HG03575 (cell line): ENCODE measurements around the gene C1QL4.
A peak's percentile ranks its signal among the peaks of the same experiment; 100 is the strongest.
"Not testable (repeated sequence)": the region's sequence is repeated elsewhere in the genome, so short reads cannot be mapped to it uniquely, and the experiment has no call there.

Experiments used
- ATAC-seq: cut with Tn5 transposase; IDR thresholded peaks from one replicate; pipeline ENCODE4 v1.9.1; 2021; ENCODE audit not compliant: unreplicated experiment, insufficient number of reproducible peaks, low FRiP score; ENCODE audit errors: extremely low read depth

Gene C1QL4

GRCh38 chr12:49335118-49335954 lies 1.7 kb downstream of the C1QL4 start:
- ATAC-seq: no peak

- ATAC-seq: no peak
Observed at GRCh38 chr12:49334681-49335080, 2.3 kb downstream of the C1QL4 start.

- no peak for ATAC-seq
Observed at GRCh38 chr12:49334226-49334625, 2.8 kb downstream of the C1QL4 start.

GRCh38 chr12:49333778-49334177 lies 3.2 kb downstream of the C1QL4 start:
- not testable (repeated sequence) for ATAC-seq

- ATAC-seq: no peak
Observed at GRCh38 chr12:49332891-49333371, 4.1 kb downstream of the C1QL4 start.

- no peak for ATAC-seq
Observed at GRCh38 chr12:49332441-49332861, 4.5 kb downstream of the C1QL4 start.

- no peak for ATAC-seq
Observed at GRCh38 chr12:49331380-49332222, 5.4 kb downstream of the C1QL4 start.

- ATAC-seq: no peak
Observed at GRCh38 chr12:49330631-49331379, 6.2 kb downstream of the C1QL4 start.

- ATAC-seq: no peak
Observed at GRCh38 chr12:49330032-49330619, 6.9 kb downstream of the C1QL4 start.

GRCh38 chr12:49328816-49329215 lies 8.2 kb downstream of the C1QL4 start:
- ATAC-seq: no peak

GRCh38 chr12:49327887-49328286 lies 9.1 kb downstream of the C1QL4 start:
- ATAC-seq: no peak

GRCh38 chr12:49327368-49327767 lies 9.6 kb downstream of the C1QL4 start:
- no peak for ATAC-seq

- no peak for ATAC-seq
Observed at GRCh38 chr12:49325606-49326005, 11.4 kb downstream of the C1QL4 start.

- no peak for ATAC-seq
Observed at GRCh38 chr12:49323524-49324097, 13.4 kb downstream of the C1QL4 start.

- peak; percentile 72 for ATAC-seq
Observed at GRCh38 chr12:49322708-49323523, 14.1 kb downstream of the C1QL4 start, which contains the start of gene TROAP. Gene TROAP (plus strand): TSS chr12:49323255. CDS start chr12:49323609, 354 bp downstream.

- ATAC-seq: no peak
Observed at GRCh38 chr12:49322367-49322707, 14.7 kb downstream of the C1QL4 start.

GRCh38 chr12:49320411-49321103 lies 16.4 kb downstream of the C1QL4 start:
- not testable (repeated sequence) for ATAC-seq
